Neural cell (in vitro differentiated cells): ENCODE measurements around the gene RNF215. TPM values are rescaled to one million over a fixed set of nuclear protein-coding genes. Genes with fewer than 3 reads are reported as not detected.

Experiments
- H2AFZ ChIP-seq: fragments of 200-600, 300-800 bp; sonication (generic), shearing (Covaris generic); 2 replicates; pipeline ENCODE4 v1.6.0; 2014; ENCODE audit warnings: low read depth, mild to moderate bottlenecking, antibody characterized with exemption, low read length, moderate library complexity
- H3F3A ChIP-seq: fragments of 200-600 bp; shearing (Covaris generic); 2 replicates; pipeline ENCODE4 v1.6.1; 2016; ENCODE audit warnings: mild to moderate bottlenecking, moderate library complexity, mixed read lengths, antibody characterized with exemption, low read length; ENCODE audit not compliant: insufficient read depth, poor library complexity, severe bottlenecking
- H3K27ac ChIP-seq: fragments of 200-600, 300-800 bp; sonication (generic), shearing (Covaris generic); 2 replicates; pipeline ENCODE4 v1.5.1; 2014; ENCODE audit warnings: mild to moderate bottlenecking, low read length, moderate library complexity
- H3K27me3 ChIP-seq: fragments of 300-800, 200-600 bp; sonication (generic), shearing (Covaris generic); 2 replicates; pipeline ENCODE4 v1.6.0; 2014; ENCODE audit warnings: mild to moderate bottlenecking, low read depth, low read length, moderate library complexity; ENCODE audit not compliant: insufficient read depth
- H3K36me3 ChIP-seq: fragments of 300-800, 200-600 bp; sonication (generic), shearing (Covaris generic); 2 replicates; pipeline ENCODE4 v1.5.1; 2014; ENCODE audit warnings: mild to moderate bottlenecking, antibody characterized with exemption, low read length, moderate library complexity; ENCODE audit not compliant: insufficient read depth
- H3K4me2 ChIP-seq: fragments of 300-800, 200-600 bp; sonication (generic), shearing (Covaris generic); 2 replicates; pipeline ENCODE4 v1.6.0; 2014; ENCODE audit warnings: mild to moderate bottlenecking, low read length
- H3K4me3 ChIP-seq: fragments of 300-800, 200-600 bp; sonication (generic), shearing (Covaris generic); 2 replicates; pipeline ENCODE4 v1.5.1; 2014; ENCODE audit warnings: mild to moderate bottlenecking, low read length, moderate library complexity
- H3K79me2 ChIP-seq: fragments of 200-600 bp; shearing (Covaris generic); replicated peaks from 2 replicates; pipeline ENCODE4 v1.6.0; 2014; ENCODE audit warnings: mild to moderate bottlenecking, low read length, moderate library complexity; ENCODE audit not compliant: insufficient read depth
- H3K9ac ChIP-seq: fragments of 300-800, 200-600 bp; sonication (generic), shearing (Covaris generic); 2 replicates; pipeline ENCODE4 v1.6.1; 2016; ENCODE audit warnings: mild to moderate bottlenecking, low read length, mixed read lengths
- H3K9me2 ChIP-seq: fragments of 200-600 bp; shearing (Covaris generic); 2 replicates; pipeline ENCODE4 v1.6.1; 2016; ENCODE audit warnings: mild to moderate bottlenecking, low read length, mixed read lengths; ENCODE audit not compliant: insufficient read depth
- H3K9me3 ChIP-seq: fragments of 200-600, 300-800 bp; sonication (generic), shearing (Covaris generic); 2 replicates; pipeline ENCODE4 v1.6.1; 2016; ENCODE audit warnings: mild to moderate bottlenecking, mixed run types, low read length, moderate library complexity, mixed read lengths
- H4K20me1 ChIP-seq: fragments of 200-600 bp; shearing (Covaris generic); 2 replicates; pipeline ENCODE4 v1.6.1; 2016; ENCODE audit warnings: mild to moderate bottlenecking, mixed run types; ENCODE audit not compliant: insufficient read depth
- CTCF ChIP-seq: fragments of 450-650 bp; IDR thresholded peaks from 2 replicates; pipeline ENCODE4 v1.5.1; 2014; ENCODE audit warnings: antibody characterized with exemption, mild to moderate bottlenecking, moderate library complexity; ENCODE audit not compliant: poor library complexity, severe bottlenecking
- EP300 ChIP-seq: fragments of 450-650 bp; conservative IDR thresholded peaks from 2 replicates; pipeline ENCODE4 v1.6.1; 2014; ENCODE audit warnings: antibody characterized with exemption, mild to moderate bottlenecking, moderate library complexity; ENCODE audit not compliant: poor library complexity, severe bottlenecking
- EZH2 ChIP-seq: fragments of 200-600, 300-800 bp; shearing (Covaris generic), sonication (generic); IDR thresholded peaks from 2 replicates; pipeline ENCODE4 v1.6.1; 2014; ENCODE audit warnings: antibody characterized with exemption, low read length, borderline replicate concordance, mild to moderate bottlenecking; ENCODE audit not compliant: insufficient read depth, poor library complexity, severe bottlenecking
- MXI1 ChIP-seq: fragments of 450-650 bp; conservative IDR thresholded peaks from 2 replicates; pipeline ENCODE4 v1.6.1; 2014; ENCODE audit warnings: antibody characterized with exemption, mild to moderate bottlenecking; ENCODE audit not compliant: poor library complexity, severe bottlenecking
- POLR2AphosphoS5 ChIP-seq: IDR thresholded peaks from 2 replicates; pipeline ENCODE4 v1.6.1; 2012
- RAD21 ChIP-seq: fragments of 450-650 bp; conservative IDR thresholded peaks from 2 replicates; pipeline ENCODE4 v1.6.1; 2014; ENCODE audit warnings: antibody characterized with exemption, mild to moderate bottlenecking, moderate library complexity
- SMC3 ChIP-seq: fragments of 450-650 bp; conservative IDR thresholded peaks from 2 replicates; pipeline ENCODE4 v1.6.1; 2014; ENCODE audit warnings: antibody characterized with exemption, mild to moderate bottlenecking, moderate library complexity; ENCODE audit not compliant: poor library complexity
- TAF1 ChIP-seq: IDR thresholded peaks from 2 replicates; pipeline ENCODE4 v1.6.1; 2012; ENCODE audit warnings: low read depth
- polyA plus RNA-seq: library from polyadenylated mRNA; depleted of rRNA; stranded (reverse); fragments of >200 nt; gene quantifications from 2 replicates; pipeline ENCODE4 v1.2.3, GENCODE V29; 2014
- TF ChIP-seq, protein P1 (sequence below): IDR thresholded peaks from 2 replicates; pipeline ENCODE4 v1.6.1; 2012; ENCODE audit warnings: borderline replicate concordance

Gene RNF215
- polyA plus RNA-seq, 1 donor from 2014 or later = 28.3 TPM

GRCh38 chr22:30411780-30412179 lies 24.6 kb upstream of the RNF215 start:
- Histone ChIP-seq H4K20me1 (no peaks in the 10 kb centered on the region), H3F3A (no peaks in the 10 kb centered on the region), H3K4me2 (no peak overlapping the region), H3K9me3 (no peaks in the 10 kb centered on the region), H3K27me3 (no peaks in the 10 kb centered on the region), H3K9me2 (no peaks in the 10 kb centered on the region), H3K36me3 (no peaks in the 10 kb centered on the region), H3K27ac (no peak overlapping the region), H3K79me2 (no peaks in the 10 kb centered on the region), H3K9ac (no peak overlapping the region), H3K4me3 (no peak overlapping the region), H2AFZ (no peak overlapping the region)
- no peak for TF ChIP-seq SMC3
- TF ChIP-seq TAF1 = no peak
- TF ChIP-seq EZH2 = no peak
- no peak for TF ChIP-seq CTCF
- TF ChIP-seq RAD21 = no peak
- TF ChIP-seq, protein P1, sequence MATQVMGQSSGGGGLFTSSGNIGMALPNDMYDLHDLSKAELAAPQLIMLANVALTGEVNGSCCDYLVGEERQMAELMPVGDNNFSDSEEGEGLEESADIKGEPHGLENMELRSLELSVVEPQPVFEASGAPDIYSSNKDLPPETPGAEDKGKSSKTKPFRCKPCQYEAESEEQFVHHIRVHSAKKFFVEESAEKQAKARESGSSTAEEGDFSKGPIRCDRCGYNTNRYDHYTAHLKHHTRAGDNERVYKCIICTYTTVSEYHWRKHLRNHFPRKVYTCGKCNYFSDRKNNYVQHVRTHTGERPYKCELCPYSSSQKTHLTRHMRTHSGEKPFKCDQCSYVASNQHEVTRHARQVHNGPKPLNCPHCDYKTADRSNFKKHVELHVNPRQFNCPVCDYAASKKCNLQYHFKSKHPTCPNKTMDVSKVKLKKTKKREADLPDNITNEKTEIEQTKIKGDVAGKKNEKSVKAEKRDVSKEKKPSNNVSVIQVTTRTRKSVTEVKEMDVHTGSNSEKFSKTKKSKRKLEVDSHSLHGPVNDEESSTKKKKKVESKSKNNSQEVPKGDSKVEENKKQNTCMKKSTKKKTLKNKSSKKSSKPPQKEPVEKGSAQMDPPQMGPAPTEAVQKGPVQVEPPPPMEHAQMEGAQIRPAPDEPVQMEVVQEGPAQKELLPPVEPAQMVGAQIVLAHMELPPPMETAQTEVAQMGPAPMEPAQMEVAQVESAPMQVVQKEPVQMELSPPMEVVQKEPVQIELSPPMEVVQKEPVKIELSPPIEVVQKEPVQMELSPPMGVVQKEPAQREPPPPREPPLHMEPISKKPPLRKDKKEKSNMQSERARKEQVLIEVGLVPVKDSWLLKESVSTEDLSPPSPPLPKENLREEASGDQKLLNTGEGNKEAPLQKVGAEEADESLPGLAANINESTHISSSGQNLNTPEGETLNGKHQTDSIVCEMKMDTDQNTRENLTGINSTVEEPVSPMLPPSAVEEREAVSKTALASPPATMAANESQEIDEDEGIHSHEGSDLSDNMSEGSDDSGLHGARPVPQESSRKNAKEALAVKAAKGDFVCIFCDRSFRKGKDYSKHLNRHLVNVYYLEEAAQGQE = no peak
- no peak for TF ChIP-seq EP300
- no peak for TF ChIP-seq MXI1
- no peak for TF ChIP-seq POLR2AphosphoS5

- Histone ChIP-seq H3K9ac (no peak overlapping the region), H3K36me3 (no peaks in the 10 kb centered on the region), H3F3A (no peaks in the 10 kb centered on the region), H2AFZ (no peak overlapping the region), H3K27me3 (no peaks in the 10 kb centered on the region), H3K79me2 (no peaks in the 10 kb centered on the region), H4K20me1 (no peaks in the 10 kb centered on the region), H3K4me2 (no peak overlapping the region), H3K27ac (no peak overlapping the region), H3K9me2 (no peaks in the 10 kb centered on the region), H3K9me3 (no peaks in the 10 kb centered on the region), H3K4me3 (no peak overlapping the region)
- TF ChIP-seq SMC3 = no peak
- no peak for TF ChIP-seq TAF1
- no peak for TF ChIP-seq CTCF
These were observed 21.3 kb upstream of the RNF215 start for GRCh38 chr22:30408388-30409102.
